HepG2 (cell line): Measurements from ENCODE around the gene MIEF1. TPM values are rescaled to one million over a fixed set of nuclear protein-coding genes. Genes with fewer than 3 reads are reported as not detected.

Experiments used
- ASH2L ChIP-seq: fragments of 300-600, 200-600 bp; sonication (generic); IDR thresholded peaks from 2 replicates; pipeline ENCODE4 v1.7.0; 2017; ENCODE audit warnings: low read depth, mild to moderate bottlenecking, moderate library complexity, mixed read lengths, low read length; ENCODE audit not compliant: insufficient read length
- CCDC6 ChIP-seq: sonication (generic); formaldehyde crosslinking; IDR thresholded peaks from 2 replicates; pipeline ENCODE4 v1.8.1; 2022; ENCODE audit warnings: mild to moderate bottlenecking, missing genetic modification reagents, moderate library complexity
- CREB1 ChIP-seq, 2 experiments: fragments of 450-650 bp in 1 of 2; IDR thresholded peaks; 2 replicates each; pipeline ENCODE4 v1.6.1; 2016 to 2017; ENCODE audit warnings: control low read depth in 1 of 2, mild to moderate bottlenecking in 1 of 2, missing compliant biosample characterization in 1 of 2, missing genetic modification characterization in 1 of 2
- DR1 ChIP-seq: sonication (generic); formaldehyde crosslinking; IDR thresholded peaks from 2 replicates; pipeline ENCODE4 v1.8.0; 2021; ENCODE audit warnings: mild to moderate bottlenecking, missing genetic modification reagents, inconsistent platforms
- HIVEP1 ChIP-seq: sonication (generic); formaldehyde crosslinking; IDR thresholded peaks from 2 replicates; pipeline ENCODE4 v1.4.0; 2020; ENCODE audit warnings: mild to moderate bottlenecking, missing genetic modification reagents
- KLF9 ChIP-seq: IDR thresholded peaks from 2 replicates; pipeline ENCODE4 v1.6.1; 2016; ENCODE audit warnings: low read depth
- MLLT10 ChIP-seq: sonication (generic); formaldehyde crosslinking; IDR thresholded peaks from 2 replicates; pipeline ENCODE4 v1.4.0; 2020; ENCODE audit warnings: missing genetic modification reagents
- MTF1 ChIP-seq: sonication (generic); formaldehyde crosslinking; IDR thresholded peaks from 2 replicates; pipeline ENCODE4 v1.5.0; 2020; ENCODE audit warnings: missing genetic modification reagents
- PAWR ChIP-seq: sonication (generic); formaldehyde crosslinking; IDR thresholded peaks from 2 replicates; pipeline ENCODE4 v1.4.0; 2020; ENCODE audit warnings: missing genetic modification reagents, mild to moderate bottlenecking, borderline replicate concordance
- RFX5 ChIP-seq: IDR thresholded peaks from 2 replicates; pipeline ENCODE4 v1.6.1; 2011; ENCODE audit warnings: low read depth, low read length, improper control_type of control experiment
- SP5 ChIP-seq: IDR thresholded peaks from 2 replicates; pipeline ENCODE4 v1.6.1; 2016; ENCODE audit warnings: low read depth, borderline replicate concordance
- ZFP82 ChIP-seq: sonication (generic); formaldehyde crosslinking; IDR thresholded peaks from 2 replicates; pipeline ENCODE4 v1.5.1; 2020; ENCODE audit warnings: mild to moderate bottlenecking, missing genetic modification reagents, borderline replicate concordance
- ZMYM2 ChIP-seq: sonication (generic); formaldehyde crosslinking; IDR thresholded peaks from 2 replicates; pipeline ENCODE4 v1.8.0; 2022; ENCODE audit warnings: mild to moderate bottlenecking, missing genetic modification reagents
- ZNF44 ChIP-seq: sonication (generic); formaldehyde crosslinking; IDR thresholded peaks from 2 replicates; pipeline ENCODE4 v1.5.1; 2020; ENCODE audit warnings: mild to moderate bottlenecking, missing genetic modification reagents
- ZNF670 ChIP-seq: sonication (generic); formaldehyde crosslinking; IDR thresholded peaks from 2 replicates; pipeline ENCODE4 v1.8.0; 2022; ENCODE audit warnings: mild to moderate bottlenecking, missing genetic modification reagents, borderline replicate concordance
- ZNF713 ChIP-seq: sonication (generic); formaldehyde crosslinking; IDR thresholded peaks from 2 replicates; pipeline ENCODE4 v1.4.0; 2020; ENCODE audit warnings: mild to moderate bottlenecking, missing genetic modification reagents
- polyA plus RNA-seq, 8 experiments: library from polyadenylated mRNA; depleted of rRNA in 3 of 8; stranded (reverse) in 7 of 8; unstranded in 1 of 8; fragments of >200 nt; fragmentation: Illumina TruSeq in 4 of 8; extraction: Trizol in 4 of 8; gene quantifications; 2 replicates each; pipeline versions ENCODE4 v1.2.1 to v1.2.3, GENCODE V29; 2011 to 2016; ENCODE audit warnings: low read depth in 4 of 8, missing spikeins in 1 of 8, mixed read lengths in 1 of 8; ENCODE audit not compliant: insufficient read depth in 1 of 8
- total RNA-seq, 5 experiments: library from RNA; depleted of rRNA; stranded (reverse); fragments of >200 nt; fragmentation: Illumina TruSeq; extraction: Trizol; gene quantifications; 2 replicates each; pipeline ENCODE4 v1.2.3, GENCODE V29; 2016; ENCODE audit warnings: low read depth in 1 of 5
- TF ChIP-seq, protein P1 (sequence below), 2 experiments: sonication (generic) in 1 of 2; formaldehyde crosslinking in 1 of 2; IDR thresholded peaks; 2 replicates each; pipeline versions ENCODE4 v1.6.1 to v1.9.0; 2014 to 2022; ENCODE audit warnings: antibody characterized with exemption in 1 of 2, borderline replicate concordance in 1 of 2, inconsistent platforms in 1 of 2, low read depth in 1 of 2, missing genetic modification reagents in 1 of 2
- TF ChIP-seq, protein P2 (sequence below): sonication (generic); formaldehyde crosslinking; IDR thresholded peaks from 2 replicates; pipeline ENCODE4 v1.5.0; 2020; ENCODE audit warnings: mild to moderate bottlenecking, missing genetic modification reagents, borderline replicate concordance

The MIEF1 gene
- total and polyA plus RNA-seq, 2 of the 13 experiments (the other 11 are each of a cell fraction or from before 2014, with no cell fraction given): 21.7 to 34.8 TPM

DNA sequence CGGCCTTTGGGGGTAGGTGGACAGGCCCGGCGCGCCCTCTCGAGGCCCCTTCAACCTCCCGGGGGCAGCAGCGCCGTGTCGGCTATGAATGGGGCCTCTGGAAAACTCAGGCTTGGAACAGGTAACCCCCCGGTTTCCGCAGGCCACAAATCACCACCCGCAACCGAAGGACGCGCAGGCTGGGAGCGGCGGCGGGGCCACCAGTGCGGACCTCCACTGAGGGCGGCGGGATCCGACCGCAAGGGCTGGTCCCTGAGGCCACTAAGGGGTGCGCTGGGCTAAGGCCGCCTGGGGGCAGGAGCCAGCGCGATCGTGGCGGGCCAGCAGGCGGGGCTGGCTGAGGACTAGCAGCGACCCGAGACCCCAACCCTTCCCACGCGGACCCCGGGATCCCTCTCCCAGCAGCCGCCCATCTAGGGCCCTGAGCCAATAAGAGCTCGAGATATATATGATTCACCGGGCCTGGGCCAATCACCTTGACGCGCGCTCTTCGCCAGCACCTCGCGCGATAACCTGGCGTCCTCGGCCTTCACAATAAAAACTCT lies 17.7 kb downstream of the MIEF1 start (continued):
- TF ChIP-seq, protein P1, sequence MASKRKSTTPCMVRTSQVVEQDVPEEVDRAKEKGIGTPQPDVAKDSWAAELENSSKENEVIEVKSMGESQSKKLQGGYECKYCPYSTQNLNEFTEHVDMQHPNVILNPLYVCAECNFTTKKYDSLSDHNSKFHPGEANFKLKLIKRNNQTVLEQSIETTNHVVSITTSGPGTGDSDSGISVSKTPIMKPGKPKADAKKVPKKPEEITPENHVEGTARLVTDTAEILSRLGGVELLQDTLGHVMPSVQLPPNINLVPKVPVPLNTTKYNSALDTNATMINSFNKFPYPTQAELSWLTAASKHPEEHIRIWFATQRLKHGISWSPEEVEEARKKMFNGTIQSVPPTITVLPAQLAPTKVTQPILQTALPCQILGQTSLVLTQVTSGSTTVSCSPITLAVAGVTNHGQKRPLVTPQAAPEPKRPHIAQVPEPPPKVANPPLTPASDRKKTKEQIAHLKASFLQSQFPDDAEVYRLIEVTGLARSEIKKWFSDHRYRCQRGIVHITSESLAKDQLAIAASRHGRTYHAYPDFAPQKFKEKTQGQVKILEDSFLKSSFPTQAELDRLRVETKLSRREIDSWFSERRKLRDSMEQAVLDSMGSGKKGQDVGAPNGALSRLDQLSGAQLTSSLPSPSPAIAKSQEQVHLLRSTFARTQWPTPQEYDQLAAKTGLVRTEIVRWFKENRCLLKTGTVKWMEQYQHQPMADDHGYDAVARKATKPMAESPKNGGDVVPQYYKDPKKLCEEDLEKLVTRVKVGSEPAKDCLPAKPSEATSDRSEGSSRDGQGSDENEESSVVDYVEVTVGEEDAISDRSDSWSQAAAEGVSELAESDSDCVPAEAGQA (IDR thresholded peaks at IDR 0.05; ENCODE audit: low read depth): no peak
- TF ChIP-seq, protein P1 (CRISPR knock-in tag; IDR thresholded peaks at IDR 0.05; ENCODE audit: borderline replicate concordance): no peak
- TF ChIP-seq HIVEP1 (CRISPR knock-in tag) (peak; percentile 51; the same call in 1 of the 2 replicates), ZNF670 (CRISPR knock-in tag) (peak; percentile 23; the same call in 1 of the 2 replicates), CREB1 (IDR thresholded peaks at IDR 0.05) (no peak), CREB1 (CRISPR knock-in tag; IDR thresholded peaks at IDR 0.05) (no peak), MTF1 (0 out of 2 replicates have a peak, but pooled peaks have one; percentile 8), PAWR (CRISPR knock-in tag) (no peak), ZMYM2 (CRISPR knock-in tag) (0 out of 2 replicates have a peak, but pooled peaks have one; percentile 10), ZNF713 (CRISPR knock-in tag) (no peak), ZNF44 (no peak), CCDC6 (CRISPR knock-in tag) (peak; percentile 75; the same call in 1 of the 2 replicates), DR1 (peak; percentile 28; the same call in 1 of the 2 replicates), ZFP82 (CRISPR knock-in tag) (no peak), MLLT10 (CRISPR knock-in tag) (no peak), RFX5 (peak; percentile 63; the same call in 1 of the 2 replicates), KLF9 (CRISPR knock-in tag) (no peak), SP5 (0 out of 2 replicates have a peak, but pooled peaks have one; percentile 2), ASH2L (peak; percentile 4)
- TF ChIP-seq, protein P2, sequence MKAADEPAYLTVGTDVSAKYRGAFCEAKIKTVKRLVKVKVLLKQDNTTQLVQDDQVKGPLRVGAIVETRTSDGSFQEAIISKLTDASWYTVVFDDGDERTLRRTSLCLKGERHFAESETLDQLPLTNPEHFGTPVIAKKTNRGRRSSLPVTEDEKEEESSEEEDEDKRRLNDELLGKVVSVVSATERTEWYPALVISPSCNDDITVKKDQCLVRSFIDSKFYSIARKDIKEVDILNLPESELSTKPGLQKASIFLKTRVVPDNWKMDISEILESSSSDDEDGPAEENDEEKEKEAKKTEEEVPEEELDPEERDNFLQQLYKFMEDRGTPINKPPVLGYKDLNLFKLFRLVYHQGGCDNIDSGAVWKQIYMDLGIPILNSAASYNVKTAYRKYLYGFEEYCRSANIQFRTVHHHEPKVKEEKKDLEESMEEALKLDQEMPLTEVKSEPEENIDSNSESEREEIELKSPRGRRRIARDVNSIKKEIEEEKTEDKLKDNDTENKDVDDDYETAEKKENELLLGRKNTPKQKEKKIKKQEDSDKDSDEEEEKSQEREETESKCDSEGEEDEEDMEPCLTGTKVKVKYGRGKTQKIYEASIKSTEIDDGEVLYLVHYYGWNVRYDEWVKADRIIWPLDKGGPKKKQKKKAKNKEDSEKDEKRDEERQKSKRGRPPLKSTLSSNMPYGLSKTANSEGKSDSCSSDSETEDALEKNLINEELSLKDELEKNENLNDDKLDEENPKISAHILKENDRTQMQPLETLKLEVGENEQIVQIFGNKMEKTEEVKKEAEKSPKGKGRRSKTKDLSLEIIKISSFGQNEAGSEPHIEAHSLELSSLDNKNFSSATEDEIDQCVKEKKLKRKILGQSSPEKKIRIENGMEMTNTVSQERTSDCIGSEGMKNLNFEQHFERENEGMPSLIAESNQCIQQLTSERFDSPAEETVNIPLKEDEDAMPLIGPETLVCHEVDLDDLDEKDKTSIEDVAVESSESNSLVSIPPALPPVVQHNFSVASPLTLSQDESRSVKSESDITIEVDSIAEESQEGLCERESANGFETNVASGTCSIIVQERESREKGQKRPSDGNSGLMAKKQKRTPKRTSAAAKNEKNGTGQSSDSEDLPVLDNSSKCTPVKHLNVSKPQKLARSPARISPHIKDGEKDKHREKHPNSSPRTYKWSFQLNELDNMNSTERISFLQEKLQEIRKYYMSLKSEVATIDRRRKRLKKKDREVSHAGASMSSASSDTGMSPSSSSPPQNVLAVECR (CRISPR knock-in tag): peak; percentile 85; the same call in 1 of the 2 replicates
